Body of pancreas (tissue), 4 donors: Measurements from ENCODE around the gene NPPC. TPM values are rescaled to one million over a fixed set of nuclear protein-coding genes. Genes with fewer than 3 reads are reported as not detected.

ENCODE experiments used
- ATAC-seq: fragments of 150-250 bp; one replicate; pipeline ENCODE4 v1.9.1; 2016
- DNase-seq, 4 donors: peaks; one replicate each; pipeline ENCODE4 v3.0.0-alpha.2; 2019
- H3K27ac ChIP-seq, 4 donors: fragments of 200-600 bp; sonication (generic); 1 replicate in 3 of 4; 2 replicates in 1 of 4; pipeline versions ENCODE4 v1.5.1 to v1.6.1; 2016 to 2019; ENCODE audit warnings: mild to moderate bottlenecking in 1 of 4, mixed read lengths in 1 of 4, moderate library complexity in 1 of 4
- H3K27me3 ChIP-seq, 2 donors: fragments of 200-600 bp; sonication (generic); one replicate each; pipeline ENCODE4 v1.6.0; 2016; ENCODE audit warnings: mild to moderate bottlenecking in 1 of 2
- H3K36me3 ChIP-seq, 2 donors: fragments of 200-600 bp; sonication (generic); replicated peaks in 1 of 2; 2 replicates each; pipeline ENCODE4 v1.5.1; 2016; ENCODE audit warnings: low read depth in 2 of 2; ENCODE audit not compliant: insufficient read depth in 1 of 2
- H3K4me1 ChIP-seq: fragments of 200-600 bp; sonication (generic); one replicate; pipeline ENCODE4 v1.6.0; 2016
- H3K4me3 ChIP-seq, 2 donors: fragments of 200-600 bp; sonication (generic); 1 replicate in 1 of 2; 2 replicates in 1 of 2; pipeline ENCODE4 v1.5.1; 2016 to 2019
- H3K9me3 ChIP-seq, 3 donors: fragments of 200-600 bp; sonication (generic); 1 replicate in 2 of 3; 2 replicates in 1 of 3; pipeline ENCODE4 v1.5.1; 2016
- POLR2A ChIP-seq, 3 donors: fragments of 450-650 bp; IDR thresholded peaks; one replicate each; pipeline ENCODE4 v1.6.1; 2016; ENCODE audit warnings: antibody characterized with exemption in 3 of 3, mild to moderate bottlenecking in 2 of 3
- WGBS, 2 donors: methylation state at CpG; one replicate each; pipeline ENCODE4 v1.1.5; 2017; 5-methylcytosine and 5-hydroxymethylcytosine counted together
- intact Hi-C: fragments of 100-400 bp; cut with DNase I; formaldehyde crosslinking; loops from one replicate; pipeline ENCODE4 v1.15.1; 2023
- total RNA-seq, 2 donors: library from RNA; depleted of rRNA; stranded (reverse); fragments of >200 nt; gene quantifications; one replicate each; pipeline ENCODE4 v1.1.0, GENCODE V29; 2016
- TF ChIP-seq, protein P1 (sequence below), 7 experiments: fragments of 450-650 bp in 4 of 7; fragments of 200-600 bp in 3 of 7; sonication (generic) in 3 of 7; IDR thresholded peaks; one replicate each; pipeline ENCODE4 v1.5.1; 2016 to 2019; ENCODE audit warnings: antibody characterized with exemption in 7 of 7

NPPC gene
- total RNA-seq, 2 donors from 2014 or later = 1.3 TPM; not detected in 1

DNA sequence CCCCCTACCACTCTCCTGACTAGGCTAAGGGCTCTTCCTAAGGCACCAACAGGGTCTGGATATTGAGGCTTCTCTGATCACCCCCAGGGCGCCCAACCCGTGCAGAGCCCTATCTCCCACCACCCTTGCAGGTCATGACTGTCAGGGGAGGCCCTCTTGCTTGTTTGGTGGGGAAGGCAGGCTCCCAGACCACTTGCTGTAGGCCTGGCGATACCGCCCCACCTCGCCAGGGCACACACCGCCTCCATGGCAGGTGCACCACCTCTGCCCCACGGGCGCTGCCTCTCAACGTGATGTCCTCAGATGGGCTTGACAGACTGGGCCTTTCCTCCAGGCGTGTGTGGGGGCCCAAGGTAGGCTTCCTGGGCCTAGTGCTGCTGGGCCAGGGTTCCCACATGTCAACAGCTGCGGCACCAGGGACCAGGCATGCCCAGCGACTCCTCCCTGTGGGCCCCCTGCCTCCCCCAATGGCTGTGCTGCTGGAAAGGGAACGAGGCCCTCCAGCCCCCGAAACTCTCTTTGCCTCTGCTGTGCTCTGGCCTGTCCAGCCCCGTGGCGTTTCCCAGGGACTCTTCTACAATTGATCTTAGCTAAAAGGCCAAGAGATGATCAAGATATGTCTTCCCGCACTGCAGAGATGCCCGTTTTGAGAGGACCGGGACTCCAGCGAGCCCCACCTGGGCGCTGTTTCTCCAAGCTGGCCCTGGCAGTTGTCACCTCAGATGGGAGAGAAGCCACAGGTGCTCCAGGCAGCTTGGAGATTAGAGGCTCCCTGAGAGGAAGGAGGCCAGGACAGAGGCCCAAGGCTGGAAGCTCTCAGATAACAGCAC is 7.5 kb downstream of the NPPC start:
- no peak overlapping the region for H3K27ac ChIP-seq
- no peak for TF ChIP-seq POLR2A (IDR thresholded peaks at IDR 0.05)
- TF ChIP-seq, protein P1, sequence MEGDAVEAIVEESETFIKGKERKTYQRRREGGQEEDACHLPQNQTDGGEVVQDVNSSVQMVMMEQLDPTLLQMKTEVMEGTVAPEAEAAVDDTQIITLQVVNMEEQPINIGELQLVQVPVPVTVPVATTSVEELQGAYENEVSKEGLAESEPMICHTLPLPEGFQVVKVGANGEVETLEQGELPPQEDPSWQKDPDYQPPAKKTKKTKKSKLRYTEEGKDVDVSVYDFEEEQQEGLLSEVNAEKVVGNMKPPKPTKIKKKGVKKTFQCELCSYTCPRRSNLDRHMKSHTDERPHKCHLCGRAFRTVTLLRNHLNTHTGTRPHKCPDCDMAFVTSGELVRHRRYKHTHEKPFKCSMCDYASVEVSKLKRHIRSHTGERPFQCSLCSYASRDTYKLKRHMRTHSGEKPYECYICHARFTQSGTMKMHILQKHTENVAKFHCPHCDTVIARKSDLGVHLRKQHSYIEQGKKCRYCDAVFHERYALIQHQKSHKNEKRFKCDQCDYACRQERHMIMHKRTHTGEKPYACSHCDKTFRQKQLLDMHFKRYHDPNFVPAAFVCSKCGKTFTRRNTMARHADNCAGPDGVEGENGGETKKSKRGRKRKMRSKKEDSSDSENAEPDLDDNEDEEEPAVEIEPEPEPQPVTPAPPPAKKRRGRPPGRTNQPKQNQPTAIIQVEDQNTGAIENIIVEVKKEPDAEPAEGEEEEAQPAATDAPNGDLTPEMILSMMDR (IDR thresholded peaks at IDR 0.05) = no peak
- no peak overlapping the region for H3K4me3 ChIP-seq
- 92 to 93% methylated on average over 13 to 20 of the region's 21 CpGs for WGBS, 2 donors
- no peaks in the 10 kb centered on the region for H3K4me1 ChIP-seq
- DNase-seq = no peak
- no peaks in the 10 kb centered on the region for H3K27me3 ChIP-seq
- no peaks in the 10 kb centered on the region for H3K36me3 ChIP-seq
- no peak for ATAC-seq
- intact Hi-C loops = no loop called here
- no peaks in the 10 kb centered on the region for H3K9me3 ChIP-seq

DNA sequence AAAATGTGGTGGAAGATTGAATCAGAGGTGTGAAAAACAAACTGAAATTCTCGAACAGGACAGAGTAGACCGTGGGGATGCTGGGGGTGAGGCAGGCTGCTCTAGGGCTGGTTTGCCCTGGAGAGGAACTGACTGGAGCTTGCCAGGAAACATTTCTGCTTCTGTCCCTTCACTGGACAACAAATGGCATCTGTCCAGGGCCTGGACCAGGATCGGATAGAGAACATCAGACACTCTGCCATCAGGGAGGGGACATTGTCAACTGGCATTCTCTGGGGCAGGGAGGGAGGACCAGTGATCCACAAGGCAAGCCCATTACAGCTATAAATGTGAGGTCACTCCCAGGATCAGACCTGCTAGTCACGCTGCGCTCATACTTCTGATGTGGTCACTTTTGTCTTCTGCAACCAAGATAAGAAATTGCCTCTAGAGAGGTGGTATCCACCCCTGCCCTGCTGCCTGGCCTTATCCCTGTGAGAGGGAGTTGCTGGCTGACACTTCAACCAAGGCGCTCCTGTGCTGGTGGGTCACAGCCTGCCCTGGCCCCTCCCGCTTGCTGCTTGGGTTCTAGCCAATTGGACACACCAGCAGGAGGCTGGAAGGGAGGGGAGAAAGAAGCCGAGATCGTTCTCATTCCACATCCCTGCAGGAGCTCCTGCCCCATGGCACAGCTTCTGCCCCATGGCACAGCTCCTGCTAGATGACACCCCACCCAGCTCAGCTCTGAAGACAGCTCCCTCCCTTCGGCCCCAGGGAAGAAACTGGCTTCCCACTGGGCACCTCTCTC is 8.7 kb downstream of the NPPC start:
- ATAC-seq (no peak), DNase-seq (no peak)
- no peaks in the 10 kb centered on the region for H3K36me3 ChIP-seq
- no peak overlapping the region for H3K4me3 ChIP-seq
- intact Hi-C loops = no loop called here
- H3K4me1 ChIP-seq = no peaks in the 10 kb centered on the region
- H3K27ac ChIP-seq = no peak overlapping the region
- H3K9me3 ChIP-seq = no peaks in the 10 kb centered on the region
- H3K27me3 ChIP-seq = no peaks in the 10 kb centered on the region
- 46 to 48% methylated on average over 10 of the region's 10 CpGs for WGBS, 2 donors
- TF ChIP-seq POLR2A (IDR thresholded peaks at IDR 0.05) = no peak
- TF ChIP-seq, protein P1 (IDR thresholded peaks at IDR 0.05) = no peak

DNA sequence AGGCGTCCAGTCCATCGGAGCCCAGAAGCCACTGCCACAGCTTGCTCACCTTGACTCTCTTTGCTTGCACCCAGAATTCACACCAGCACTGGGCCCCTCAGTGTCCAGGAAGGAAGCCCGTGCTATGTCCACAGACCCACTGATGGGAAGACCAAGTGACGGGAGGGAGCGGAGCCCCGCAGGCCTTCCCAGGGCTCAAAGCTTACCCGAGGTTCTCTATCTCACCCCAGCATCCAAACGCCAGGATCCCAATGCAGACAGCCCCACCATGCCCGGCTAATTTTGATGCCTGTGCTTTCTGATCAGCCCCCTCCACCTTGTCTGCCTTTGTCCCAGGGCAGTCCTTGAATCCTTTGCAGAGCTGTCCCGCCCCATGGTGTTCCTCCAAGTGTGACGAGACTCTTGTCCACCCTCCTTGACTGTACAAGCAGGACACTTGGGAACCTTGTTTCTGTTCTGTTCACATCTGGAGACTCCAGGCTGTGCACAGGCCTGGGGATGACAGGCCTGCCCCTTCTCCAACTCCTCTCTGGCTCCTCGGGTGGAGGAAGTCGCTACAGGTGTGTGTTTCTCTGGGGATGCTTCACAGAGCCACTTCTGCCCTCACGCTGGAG is 12.0 kb downstream of the NPPC start:
- Histone ChIP-seq H3K9me3 (no peaks in the 10 kb centered on the region), H3K27ac (no peak overlapping the region), H3K36me3 (no peaks in the 10 kb centered on the region), H3K4me1 (no peaks in the 10 kb centered on the region), H3K4me3 (no peak overlapping the region), H3K27me3 (no peaks in the 10 kb centered on the region)
- TF ChIP-seq, protein P1 (IDR thresholded peaks at IDR 0.05) = no peak
- DNase-seq (no peak), ATAC-seq (no peak)
- intact Hi-C loops = no loop called here
- 77 to 82% methylated on average over 8 to 14 of the region's 14 CpGs for WGBS, 2 donors

DNA sequence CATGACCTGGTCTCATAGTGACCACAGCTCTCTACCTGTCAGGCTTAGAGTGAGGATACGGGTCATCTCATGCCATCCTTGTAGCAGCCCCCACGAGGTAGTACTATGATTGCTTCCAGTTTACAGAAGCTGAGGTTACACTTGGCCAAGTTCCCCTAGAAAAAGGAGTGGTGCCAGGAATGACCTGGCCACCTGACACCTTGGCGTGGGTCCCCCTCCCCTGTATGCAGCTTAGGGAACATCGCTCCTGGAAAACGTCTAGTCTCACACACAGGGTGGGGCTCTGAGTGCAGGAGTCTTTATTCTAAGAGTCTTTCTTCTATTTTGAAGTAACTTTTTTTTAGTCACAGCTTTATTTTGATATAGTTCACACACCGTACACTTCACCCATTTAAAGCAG is 14.8 kb downstream of the NPPC start:
- Histone ChIP-seq H3K4me1 (no peaks in the 10 kb centered on the region), H3K4me3 (no peak overlapping the region), H3K9me3 (no peaks in the 10 kb centered on the region), H3K27me3 (no peaks in the 10 kb centered on the region), H3K27ac (no peak overlapping the region), H3K36me3 (no peaks in the 10 kb centered on the region)
- no peak for TF ChIP-seq POLR2A (IDR thresholded peaks at IDR 0.05)
- TF ChIP-seq, protein P1 (IDR thresholded peaks at IDR 0.05) = no peak
- ATAC-seq (no peak), DNase-seq (peak in 1 of 4 donors; percentile 51)
- WGBS, 2 donors = 30 to 39% methylated on average over 6 of the region's 6 CpGs
- intact Hi-C loops = no loop called here
